ENCODE data around the gene F5. TPM values are rescaled to one million over a fixed set of nuclear protein-coding genes. Genes with fewer than 3 reads are reported as not detected.

Gene F5
- total RNA-seq, 1 donor, result not detected

DNA sequence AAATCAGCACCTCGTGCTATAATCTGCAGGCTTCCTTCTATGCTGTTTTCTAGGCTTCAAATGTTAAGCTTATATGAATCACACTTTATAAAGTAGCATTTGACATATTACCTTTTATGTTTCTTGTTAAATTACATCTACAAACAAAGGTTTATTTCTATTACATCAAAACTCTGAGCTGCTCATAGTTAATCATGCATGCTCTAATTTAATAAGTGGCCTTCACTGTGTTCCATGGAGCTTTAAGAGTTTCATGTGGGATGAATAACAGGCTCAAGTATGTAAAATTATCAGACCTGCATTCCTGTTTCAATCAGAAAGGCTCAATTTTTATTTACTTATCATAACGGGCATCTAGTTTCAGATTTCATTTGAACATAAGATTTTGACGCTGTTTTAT is 113.5 kb downstream of the F5 start:
- no peak for DNase-seq (ENCODE audit: insufficient read length, low spot score, missing footprints)
- Histone ChIP-seq H3K4me2 (ENCODE audit: insufficient read depth, low read length) (no peak overlapping the region), H3K4me1 (ENCODE audit: insufficient read depth, low read length) (peaks cover 3% of the 10 kb centered on the region), H3K27me3 (ENCODE audit: insufficient read depth, low read length) (no peaks in the 10 kb centered on the region), H3K9me3 (ENCODE audit: low read depth, low read length) (no peaks in the 10 kb centered on the region), H3K36me3 (ENCODE audit: insufficient read depth, low read length) (peaks cover 9% of the 10 kb centered on the region), H3K79me2 (ENCODE audit: insufficient read depth, low read length) (peaks cover 8% of the 10 kb centered on the region), H3K27ac (ENCODE audit: low read depth, low read length) (no peak overlapping the region), H2AFZ (ENCODE audit: low read length) (no peak overlapping the region), H4K20me1 (ENCODE audit: insufficient read depth, low read length) (no peaks in the 10 kb centered on the region), H3K4me3 (ENCODE audit: insufficient read depth, low read length) (no peak overlapping the region)
- TF ChIP-seq, protein P1, sequence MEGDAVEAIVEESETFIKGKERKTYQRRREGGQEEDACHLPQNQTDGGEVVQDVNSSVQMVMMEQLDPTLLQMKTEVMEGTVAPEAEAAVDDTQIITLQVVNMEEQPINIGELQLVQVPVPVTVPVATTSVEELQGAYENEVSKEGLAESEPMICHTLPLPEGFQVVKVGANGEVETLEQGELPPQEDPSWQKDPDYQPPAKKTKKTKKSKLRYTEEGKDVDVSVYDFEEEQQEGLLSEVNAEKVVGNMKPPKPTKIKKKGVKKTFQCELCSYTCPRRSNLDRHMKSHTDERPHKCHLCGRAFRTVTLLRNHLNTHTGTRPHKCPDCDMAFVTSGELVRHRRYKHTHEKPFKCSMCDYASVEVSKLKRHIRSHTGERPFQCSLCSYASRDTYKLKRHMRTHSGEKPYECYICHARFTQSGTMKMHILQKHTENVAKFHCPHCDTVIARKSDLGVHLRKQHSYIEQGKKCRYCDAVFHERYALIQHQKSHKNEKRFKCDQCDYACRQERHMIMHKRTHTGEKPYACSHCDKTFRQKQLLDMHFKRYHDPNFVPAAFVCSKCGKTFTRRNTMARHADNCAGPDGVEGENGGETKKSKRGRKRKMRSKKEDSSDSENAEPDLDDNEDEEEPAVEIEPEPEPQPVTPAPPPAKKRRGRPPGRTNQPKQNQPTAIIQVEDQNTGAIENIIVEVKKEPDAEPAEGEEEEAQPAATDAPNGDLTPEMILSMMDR (IDR thresholded peaks at IDR 0.05; ENCODE audit: extremely low read depth, low read depth, low read length), result no peak

DNA sequence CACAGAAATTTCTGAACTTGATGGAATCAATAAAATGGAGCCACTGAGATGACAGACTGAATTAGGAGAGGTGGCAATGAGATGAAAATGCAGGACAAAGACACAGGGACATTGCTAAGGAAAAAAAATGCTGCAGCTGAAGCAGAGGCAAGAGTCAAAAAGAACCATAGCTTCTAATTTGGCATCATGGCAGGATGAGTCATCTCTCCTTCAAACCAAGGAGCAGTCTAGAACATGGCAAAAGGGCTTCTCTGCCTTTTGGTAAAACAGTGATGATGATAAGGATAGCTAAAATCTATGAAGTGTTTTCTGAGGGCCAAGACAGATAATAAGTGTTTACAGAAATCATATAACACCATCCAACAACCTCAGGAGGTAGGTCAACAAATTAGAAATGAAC is 117.3 kb downstream of the F5 start:
- TF ChIP-seq, protein P1 (IDR thresholded peaks at IDR 0.05; ENCODE audit: extremely low read depth, low read depth, low read length), result no peak
- no peak overlapping the region for H2AFZ ChIP-seq (ENCODE audit: low read length)
- H3K4me2 ChIP-seq (ENCODE audit: insufficient read depth, low read length), result no peak overlapping the region
- H3K9me3 ChIP-seq (ENCODE audit: low read depth, low read length), result no peaks in the 10 kb centered on the region
- H3K4me3 ChIP-seq (ENCODE audit: insufficient read depth, low read length), result no peak overlapping the region
- no peaks in the 10 kb centered on the region for H4K20me1 ChIP-seq (ENCODE audit: insufficient read depth, low read length)
- peaks cover 8% of the 10 kb centered on the region for H3K36me3 ChIP-seq (ENCODE audit: insufficient read depth, low read length)
- no peak overlapping the region for H3K27ac ChIP-seq (ENCODE audit: low read depth, low read length)
- H3K4me1 ChIP-seq (ENCODE audit: insufficient read depth, low read length), result peaks cover 3% of the 10 kb centered on the region
- H3K79me2 ChIP-seq (ENCODE audit: insufficient read depth, low read length), result no peaks in the 10 kb centered on the region
- DNase-seq (ENCODE audit: insufficient read length, low spot score, missing footprints), result no peak
- H3K27me3 ChIP-seq (ENCODE audit: insufficient read depth, low read length), result no peaks in the 10 kb centered on the region

DNA sequence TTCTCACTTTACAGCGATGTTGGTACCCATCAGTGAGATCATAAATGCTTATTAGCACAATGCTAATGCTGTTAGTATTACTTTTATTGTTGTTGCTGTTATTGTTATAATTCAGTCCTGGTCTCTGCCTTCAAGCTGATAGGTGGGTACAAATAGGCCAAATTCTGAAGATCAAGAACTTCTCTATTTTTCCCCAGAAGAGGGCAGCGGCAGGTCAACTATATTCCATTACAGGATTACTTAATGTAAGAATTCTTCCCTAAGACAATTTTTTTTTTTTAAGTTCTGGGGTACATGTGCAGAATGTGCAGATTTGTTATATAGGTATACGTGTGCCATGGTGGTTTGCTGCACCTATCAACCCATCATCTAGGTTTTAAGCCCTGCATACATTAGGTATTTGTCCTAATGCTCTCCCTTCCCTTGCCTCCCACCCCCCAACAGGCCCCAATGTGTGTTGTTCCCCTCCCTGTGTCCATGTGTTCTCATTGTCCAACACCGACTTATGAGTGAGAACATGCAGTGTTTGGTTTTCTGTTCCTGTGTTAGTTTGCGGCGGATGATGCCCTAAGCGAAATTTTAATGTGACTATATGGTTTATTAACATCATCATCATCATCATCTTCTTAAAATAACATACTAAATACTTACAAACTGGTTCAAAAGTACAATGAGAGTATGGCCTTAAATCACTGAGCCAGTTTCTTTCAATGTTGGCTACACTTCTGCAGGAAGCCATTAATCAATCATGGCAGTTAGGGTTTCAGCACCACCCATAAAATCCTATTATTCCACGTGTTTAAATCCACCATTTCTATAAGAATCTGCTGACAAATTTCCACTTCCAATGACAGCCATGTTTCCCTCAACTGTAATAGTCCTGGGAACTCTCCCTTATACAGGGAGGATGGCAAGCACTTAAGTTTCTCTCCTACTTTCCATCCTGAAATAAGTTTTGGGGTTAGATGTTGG is 119.7 kb downstream of the F5 start:
- Histone ChIP-seq H3K79me2 (ENCODE audit: insufficient read depth, low read length) (no peaks in the 10 kb centered on the region), H3K4me2 (ENCODE audit: insufficient read depth, low read length) (no peak overlapping the region), H4K20me1 (ENCODE audit: insufficient read depth, low read length) (no peaks in the 10 kb centered on the region), H2AFZ (ENCODE audit: low read length) (no peak overlapping the region), H3K36me3 (ENCODE audit: insufficient read depth, low read length) (peaks cover 8% of the 10 kb centered on the region), H3K9me3 (ENCODE audit: low read depth, low read length) (no peaks in the 10 kb centered on the region), H3K4me3 (ENCODE audit: insufficient read depth, low read length) (no peak overlapping the region), H3K27me3 (ENCODE audit: insufficient read depth, low read length) (no peaks in the 10 kb centered on the region), H3K27ac (ENCODE audit: low read depth, low read length) (no peak overlapping the region), H3K4me1 (ENCODE audit: insufficient read depth, low read length) (no peaks in the 10 kb centered on the region)
- DNase-seq (ENCODE audit: insufficient read length, low spot score, missing footprints), result no peak
- TF ChIP-seq, protein P1 (IDR thresholded peaks at IDR 0.05; ENCODE audit: extremely low read depth, low read depth, low read length), result peak; percentile 43

DNA sequence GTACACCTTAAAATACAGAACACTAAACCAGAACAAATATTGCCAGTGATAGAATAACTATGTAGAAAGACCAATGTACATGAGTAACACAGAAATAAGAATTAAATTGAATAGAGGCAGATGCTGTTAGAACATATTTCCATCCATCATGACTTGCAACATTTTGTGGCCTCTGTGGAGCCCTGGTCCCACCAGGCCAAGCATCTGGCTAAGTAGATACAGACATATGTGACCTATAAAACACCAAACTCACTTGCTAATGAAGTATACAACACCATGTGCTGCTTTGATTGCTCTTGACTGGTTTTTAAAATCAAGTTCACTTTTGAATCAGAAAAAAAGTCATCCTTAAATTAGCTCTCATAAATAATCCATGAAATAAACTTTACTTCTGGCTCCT is 121.0 kb downstream of the F5 start:
- no peak overlapping the region for H3K27ac ChIP-seq (ENCODE audit: low read depth, low read length)

More for the DNA sequence above, 121.0 kb downstream of the F5 start:
- no peak for DNase-seq (ENCODE audit: insufficient read length, low spot score, missing footprints)
- Histone ChIP-seq H3K4me1 (ENCODE audit: insufficient read depth, low read length) (peaks cover 4% of the 10 kb centered on the region), H3K4me2 (ENCODE audit: insufficient read depth, low read length) (no peak overlapping the region), H3K27me3 (ENCODE audit: insufficient read depth, low read length) (no peaks in the 10 kb centered on the region), H2AFZ (ENCODE audit: low read length) (no peak overlapping the region), H3K4me3 (ENCODE audit: insufficient read depth, low read length) (no peak overlapping the region), H3K79me2 (ENCODE audit: insufficient read depth, low read length) (no peaks in the 10 kb centered on the region), H3K9me3 (ENCODE audit: low read depth, low read length) (no peaks in the 10 kb centered on the region), H3K36me3 (ENCODE audit: insufficient read depth, low read length) (peaks cover 8% of the 10 kb centered on the region), H4K20me1 (ENCODE audit: insufficient read depth, low read length) (no peaks in the 10 kb centered on the region)
- TF ChIP-seq, protein P1 (IDR thresholded peaks at IDR 0.05; ENCODE audit: extremely low read depth, low read depth, low read length), result no peak

Data from osteoblast (primary cell).